Measurements from ENCODE around the gene NRROS. TPM values are rescaled to one million over a fixed set of nuclear protein-coding genes. Genes with fewer than 3 reads are reported as not detected.

The NRROS gene
- total RNA-seq, 1 donor from 2014 or later: 0.68 TPM

- no peaks in the 10 kb centered on the region for H3K9me3 Mint-ChIP-seq
- TF ChIP-seq CTCF (conservative IDR thresholded peaks at IDR 0.05): no peak
- peaks cover 12% of the 10 kb centered on the region for H3K4me1 Mint-ChIP-seq (ENCODE audit: unreplicated experiment)
- no peaks in the 10 kb centered on the region for H3K36me3 Mint-ChIP-seq
- no peak overlapping the region for H3K4me3 Mint-ChIP-seq
- no peak overlapping the region for H3K27ac Mint-ChIP-seq
- no peaks in the 10 kb centered on the region for H3K27me3 Mint-ChIP-seq
- DNase-seq (ENCODE audit: extremely low spot score, unreplicated experiment): no peak
Measured at GRCh38 chr3:196620161-196620604, 19.3 kb upstream of the NRROS start.

GRCh38 chr3:196620684-196621083 lies 18.8 kb upstream of the NRROS start:
- TF ChIP-seq CTCF (conservative IDR thresholded peaks at IDR 0.05): no peak
- Mint-ChIP-seq H3K27ac (no peak overlapping the region), H3K4me1 (ENCODE audit: unreplicated experiment) (peaks cover 12% of the 10 kb centered on the region), H3K9me3 (no peaks in the 10 kb centered on the region), H3K4me3 (no peak overlapping the region), H3K36me3 (no peaks in the 10 kb centered on the region), H3K27me3 (no peaks in the 10 kb centered on the region)
- DNase-seq (ENCODE audit: extremely low spot score, unreplicated experiment): no peak

- DNase-seq (ENCODE audit: extremely low spot score, unreplicated experiment): no peak
- no peak overlapping the region for H3K4me3 Mint-ChIP-seq
- no peak overlapping the region for H3K27ac Mint-ChIP-seq
- no peaks in the 10 kb centered on the region for H3K9me3 Mint-ChIP-seq
- no peaks in the 10 kb centered on the region for H3K36me3 Mint-ChIP-seq
- no peak for TF ChIP-seq CTCF (conservative IDR thresholded peaks at IDR 0.05)
- H3K27me3 Mint-ChIP-seq: no peaks in the 10 kb centered on the region
- peaks cover 12% of the 10 kb centered on the region for H3K4me1 Mint-ChIP-seq (ENCODE audit: unreplicated experiment)
Measured at GRCh38 chr3:196621611-196622010, 17.9 kb upstream of the NRROS start.

GRCh38 chr3:196624067-196624790 lies 15.3 kb upstream of the NRROS start:
- Mint-ChIP-seq H3K36me3 (no peaks in the 10 kb centered on the region), H3K4me1 (ENCODE audit: unreplicated experiment) (peaks cover 9% of the 10 kb centered on the region), H3K9me3 (no peaks in the 10 kb centered on the region), H3K27ac (no peak overlapping the region), H3K4me3 (no peak overlapping the region), H3K27me3 (no peaks in the 10 kb centered on the region)
- no peak for DNase-seq (ENCODE audit: extremely low spot score, unreplicated experiment)
- no peak for TF ChIP-seq CTCF (conservative IDR thresholded peaks at IDR 0.05)

- no peaks in the 10 kb centered on the region for H3K9me3 Mint-ChIP-seq
- no peak for TF ChIP-seq CTCF (conservative IDR thresholded peaks at IDR 0.05)
- no peak overlapping the region for H3K27ac Mint-ChIP-seq
- H3K4me1 Mint-ChIP-seq (ENCODE audit: unreplicated experiment): peaks cover 6% of the 10 kb centered on the region
- no peaks in the 10 kb centered on the region for H3K27me3 Mint-ChIP-seq
- DNase-seq (ENCODE audit: extremely low spot score, unreplicated experiment): no peak
- no peak overlapping the region for H3K4me3 Mint-ChIP-seq
- no peaks in the 10 kb centered on the region for H3K36me3 Mint-ChIP-seq
Measured at GRCh38 chr3:196624907-196625306, 14.6 kb upstream of the NRROS start.
